Bronchial epithelial cell (primary cell): ENCODE data around the gene TMEM191C. TPM values are rescaled to one million over a fixed set of nuclear protein-coding genes. Genes with fewer than 3 reads are reported as not detected.
A peak's percentile ranks its signal among the peaks of the same experiment; 100 is the strongest.
"Not testable (repeated sequence)": the region's sequence is repeated elsewhere in the genome, so short reads cannot be mapped to it uniquely, and the experiment has no call there.

Experiments used
- DNase-seq: peaks from one replicate; pipeline ENCODE4 v3.0.0-alpha.2; 2010; ENCODE audit warnings: low read depth
- FAIRE-seq: peaks from 2 replicates; lab custom pipeline; 2011; peaks lifted over from hg19 to GRCh38; lab: Jason Lieb, UNC
- H3K27me3 ChIP-seq: 2 replicates; pipeline ENCODE4 v1.5.1; 2011; ENCODE audit warnings: low read length; ENCODE audit not compliant: control insufficient read depth, insufficient read depth
- H3K36me3 ChIP-seq: 2 replicates; pipeline ENCODE4 v1.5.1; 2011; ENCODE audit warnings: low read length; ENCODE audit not compliant: control insufficient read depth, insufficient read depth
- H3K4me3 ChIP-seq: 2 replicates; pipeline ENCODE4 v1.5.1; 2011; ENCODE audit warnings: mild to moderate bottlenecking, low read depth, low read length, control low read depth
- total RNA-seq: library from RNA; depleted of rRNA; stranded (reverse); fragments of >200 nt; gene quantifications from 2 replicates; pipeline ENCODE4 v1.2.1, GENCODE V29; 2014

The TMEM191C gene
- total RNA-seq, result 1.3 TPM in 2 replicates

DNA sequence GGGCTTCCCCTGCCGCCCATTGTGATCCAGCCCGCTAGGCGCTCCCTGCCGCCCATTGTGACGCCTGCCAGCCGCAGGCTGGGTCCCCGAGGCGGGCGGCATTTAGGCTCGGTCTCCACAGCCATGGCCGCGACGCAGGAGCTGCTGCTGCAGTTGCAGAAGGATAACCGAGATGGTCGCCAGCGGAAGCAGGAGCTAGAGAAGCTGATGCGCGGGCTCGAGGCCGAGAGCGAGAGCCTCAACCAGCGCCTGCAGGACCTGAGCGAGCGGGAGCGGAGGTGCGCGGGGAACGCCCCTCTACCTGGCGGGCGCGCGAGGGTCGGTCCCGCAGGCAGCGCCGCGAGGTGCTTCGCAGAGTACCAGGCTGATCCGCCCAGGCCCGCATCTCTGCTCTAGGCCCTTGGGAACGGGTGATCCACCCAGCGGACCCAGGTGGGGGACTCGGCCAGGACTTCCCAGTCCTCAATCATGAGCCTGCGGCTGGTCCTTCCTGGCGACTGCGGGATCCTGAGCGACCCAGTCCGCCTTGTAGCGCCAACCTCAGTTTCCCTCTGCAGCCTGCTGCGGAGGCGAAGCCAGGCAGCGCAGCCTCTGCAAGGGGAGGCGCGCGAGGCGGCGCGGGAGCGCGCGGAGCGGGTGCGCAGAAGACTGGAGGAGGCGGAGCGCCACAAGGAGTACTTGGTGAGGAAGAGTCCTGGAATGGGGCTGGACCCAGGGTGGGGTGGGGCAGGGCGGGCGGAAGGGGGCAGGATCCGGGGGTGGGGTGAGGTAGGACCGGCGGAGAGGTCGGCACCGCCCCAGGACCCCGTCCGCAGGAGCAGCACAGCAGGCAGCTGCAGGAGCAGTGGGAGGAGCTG is at the start of gene TMEM191C:
Gene TMEM191C (plus strand): TSS at position 51 of the 857 bp plus-strand sequence. CDS start 73 bp downstream, at position 124.
- not testable (repeated sequence) for FAIRE-seq
- H3K4me3 ChIP-seq, result peak within 1 kb of the TSS; percentile 26

DNA sequence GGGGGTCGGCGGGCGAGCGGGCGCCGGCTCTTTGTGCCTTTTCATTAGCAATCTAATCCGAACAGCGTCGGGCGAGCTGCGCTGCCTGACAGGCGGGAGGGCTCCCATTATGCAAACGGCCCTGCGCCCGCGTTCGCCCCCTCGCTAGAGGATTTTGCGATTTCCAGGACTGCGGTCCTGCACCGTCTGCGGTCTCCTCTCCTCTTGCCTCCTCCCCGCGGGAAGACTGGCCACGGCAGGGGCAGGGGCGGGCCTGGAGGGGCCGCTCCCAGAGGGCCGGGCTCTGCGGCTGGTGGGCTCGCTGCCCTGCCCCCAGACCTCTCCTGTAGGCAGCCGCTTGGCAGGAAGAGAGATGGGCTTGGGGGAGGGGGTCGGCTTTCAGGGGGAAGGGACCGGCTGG is 49.3 kb upstream of the TMEM191C start:
- not testable (repeated sequence) for H3K4me3 ChIP-seq, DNase-seq

More for the DNA sequence above, at the start of gene TMEM191C:
- H3K27me3 ChIP-seq, DNase-seq, H3K36me3 ChIP-seq: not testable (repeated sequence)

DNA sequence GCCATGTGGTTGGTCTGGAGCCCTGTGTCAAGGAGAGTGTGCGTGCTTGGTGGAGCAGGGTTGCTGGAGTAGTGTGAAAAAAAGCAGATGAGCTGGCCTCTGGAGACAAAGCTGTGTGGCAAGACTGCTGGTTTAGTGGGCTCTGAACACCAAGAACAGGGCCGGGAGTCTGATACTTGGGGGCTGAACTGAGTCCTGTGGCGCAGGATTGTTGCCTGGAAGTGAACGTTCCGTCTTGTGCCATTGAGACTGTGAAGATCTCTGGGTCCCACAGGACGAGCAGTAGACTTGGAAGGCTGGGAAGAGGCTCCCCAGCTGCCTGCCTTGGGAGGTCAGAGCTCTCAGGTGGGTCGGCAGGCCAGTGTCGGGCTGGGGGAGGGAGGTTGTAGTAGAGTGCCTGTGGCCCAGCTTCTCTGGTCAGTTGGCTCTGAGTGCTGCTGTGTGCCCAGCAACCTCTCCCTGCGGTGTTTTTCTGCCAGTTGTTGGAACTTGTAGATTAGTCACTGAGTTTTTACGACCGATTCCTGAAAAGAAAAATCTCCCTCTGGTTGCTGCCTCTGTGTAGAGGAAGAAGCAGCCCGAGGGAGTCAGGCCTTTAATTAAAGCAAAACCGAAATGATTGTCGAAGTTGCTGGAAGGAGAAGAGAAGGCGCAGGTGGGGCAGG is 48.1 kb upstream of the TMEM191C start:
- not testable (repeated sequence) for DNase-seq, H3K36me3 ChIP-seq, H3K27me3 ChIP-seq, H3K4me3 ChIP-seq, FAIRE-seq

More for the DNA sequence above, 49.3 kb upstream of the TMEM191C start:
- not testable (repeated sequence) for H3K27me3 ChIP-seq, FAIRE-seq, H3K36me3 ChIP-seq

DNA sequence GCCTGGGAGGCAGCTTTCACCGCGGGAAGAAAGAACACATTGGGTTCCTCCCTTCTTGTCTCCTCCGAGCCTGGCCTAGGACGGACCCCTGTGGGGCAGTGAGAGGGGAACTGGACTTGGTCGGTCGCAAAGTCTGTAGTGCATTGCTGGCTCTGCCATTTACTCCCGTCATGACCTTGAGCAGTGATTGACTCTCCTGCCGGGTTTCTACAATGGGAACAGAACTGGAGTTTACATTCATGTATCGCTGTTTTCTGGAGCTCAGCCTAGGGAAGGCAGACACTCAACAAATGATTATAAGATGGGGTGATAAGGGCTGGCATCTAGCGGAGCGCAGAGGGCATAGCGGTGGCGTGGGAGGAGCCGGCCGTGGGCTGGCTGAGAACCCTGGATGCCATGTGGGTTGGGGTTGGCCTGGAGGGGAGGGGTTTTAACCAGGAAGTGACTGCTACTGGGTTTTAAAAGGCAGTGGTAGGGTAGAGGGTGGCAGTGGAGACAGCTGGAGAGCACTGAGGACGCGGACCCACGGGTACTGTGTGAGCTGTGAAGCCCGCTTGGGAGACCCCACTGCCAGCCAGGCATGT is 46.9 kb upstream of the TMEM191C start:
- H3K36me3 ChIP-seq, H3K4me3 ChIP-seq, H3K27me3 ChIP-seq, FAIRE-seq, DNase-seq: not testable (repeated sequence)

- H3K4me3 ChIP-seq, H3K27me3 ChIP-seq, DNase-seq, H3K36me3 ChIP-seq, FAIRE-seq: not testable (repeated sequence)
Measured at GRCh38 chr22:21424084-21424709, 43.0 kb upstream of the TMEM191C start.

GRCh38 chr22:21434378-21435233 is 32.6 kb upstream of the TMEM191C start:
- H3K27me3 ChIP-seq, H3K4me3 ChIP-seq, FAIRE-seq, DNase-seq, H3K36me3 ChIP-seq: not testable (repeated sequence)

DNA sequence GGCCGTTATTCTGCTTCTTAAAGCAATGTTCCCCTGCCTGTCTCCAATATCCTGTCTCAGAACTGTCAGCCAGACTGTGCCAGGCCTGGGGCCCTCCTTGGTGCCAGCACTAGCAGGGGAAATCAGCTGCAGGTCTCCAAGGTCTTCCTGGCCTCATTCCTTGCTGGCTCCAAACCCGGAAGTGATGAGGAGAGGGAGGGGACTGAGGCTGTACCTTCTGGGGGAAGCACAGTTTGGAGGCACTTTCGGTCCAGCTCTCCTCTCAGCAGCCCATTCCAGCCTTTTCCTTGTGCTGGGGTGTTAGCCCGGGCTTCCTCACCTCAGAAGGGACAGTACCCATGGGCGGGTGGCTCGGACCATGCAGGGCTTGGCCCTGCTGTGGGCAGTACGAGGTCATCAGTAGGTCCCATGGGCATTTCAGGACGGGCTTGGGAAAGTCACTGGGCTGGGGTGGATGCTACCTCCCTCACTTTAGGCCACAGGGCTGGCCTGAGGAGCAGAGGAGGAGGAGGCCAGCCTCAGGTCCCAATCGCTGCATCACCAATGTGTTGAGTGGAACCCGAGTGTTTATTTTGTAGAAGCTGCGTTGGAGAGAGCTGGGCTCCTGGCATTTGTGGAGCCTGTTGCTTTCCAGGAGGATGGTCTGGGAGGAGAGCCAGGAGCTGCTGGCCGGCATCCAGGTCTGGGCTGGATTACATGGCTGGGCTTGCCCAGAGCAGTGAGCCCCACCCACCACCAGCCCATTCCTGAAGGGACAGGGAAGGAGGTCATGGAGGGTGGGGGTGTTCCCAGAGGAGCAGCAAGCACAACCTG is 31.0 kb upstream of the TMEM191C start:
- not testable (repeated sequence) for FAIRE-seq, H3K36me3 ChIP-seq, H3K27me3 ChIP-seq, H3K4me3 ChIP-seq, DNase-seq

DNA sequence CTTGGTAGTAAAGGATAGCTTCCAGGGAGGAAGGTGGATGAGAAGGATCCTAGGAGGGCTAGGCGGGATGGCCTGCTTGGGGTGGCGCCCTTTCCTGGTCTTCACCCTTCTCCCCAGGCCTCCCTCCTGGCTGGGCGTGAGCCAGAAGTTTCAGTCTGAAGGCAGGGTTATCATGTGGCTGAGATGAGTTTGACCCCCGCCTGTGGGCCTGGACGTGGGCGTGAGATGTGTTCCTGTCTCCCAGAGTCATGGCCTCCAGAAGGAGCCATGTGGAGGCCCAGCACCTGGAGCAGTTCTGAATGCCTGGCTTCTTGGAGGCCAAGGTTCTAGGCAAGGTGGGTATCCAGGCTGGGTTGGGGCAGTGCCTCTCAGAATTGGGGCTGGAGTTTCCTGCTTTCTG is 29.2 kb upstream of the TMEM191C start:
- H3K4me3 ChIP-seq, H3K36me3 ChIP-seq, DNase-seq, FAIRE-seq, H3K27me3 ChIP-seq: not testable (repeated sequence)

DNA sequence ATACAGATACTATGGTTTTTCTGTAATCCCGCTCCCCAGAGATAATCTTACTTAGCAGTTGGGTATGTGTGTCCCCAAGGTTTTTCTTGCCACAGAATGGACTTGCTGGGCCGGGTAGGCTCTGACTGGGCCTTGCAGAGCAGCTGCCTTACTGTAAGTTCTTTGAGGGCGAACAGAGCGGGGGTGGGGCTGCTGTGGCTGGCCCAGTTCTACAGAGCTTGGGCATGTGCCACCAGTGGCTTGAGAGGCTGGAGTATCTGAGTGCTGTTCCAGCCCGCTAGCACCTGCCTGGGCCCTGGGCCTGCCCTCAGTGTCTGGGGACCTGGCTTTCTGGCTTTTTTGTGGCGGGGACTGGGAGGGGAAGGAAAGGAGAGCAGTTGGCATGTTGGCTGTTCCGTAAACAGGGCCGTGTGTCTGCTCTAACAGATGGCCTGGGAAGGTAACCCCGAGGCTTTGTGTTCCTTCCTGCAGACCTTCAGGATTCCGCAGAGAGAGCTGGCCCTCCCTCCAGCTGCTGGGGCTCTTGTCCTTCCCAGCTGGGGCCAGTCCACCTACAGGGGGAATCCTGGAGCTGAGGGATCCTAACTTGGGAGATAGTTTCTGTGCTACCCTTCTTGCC is 27.1 kb upstream of the TMEM191C start:
- not testable (repeated sequence) for H3K36me3 ChIP-seq, H3K27me3 ChIP-seq, FAIRE-seq, DNase-seq, H3K4me3 ChIP-seq

DNA sequence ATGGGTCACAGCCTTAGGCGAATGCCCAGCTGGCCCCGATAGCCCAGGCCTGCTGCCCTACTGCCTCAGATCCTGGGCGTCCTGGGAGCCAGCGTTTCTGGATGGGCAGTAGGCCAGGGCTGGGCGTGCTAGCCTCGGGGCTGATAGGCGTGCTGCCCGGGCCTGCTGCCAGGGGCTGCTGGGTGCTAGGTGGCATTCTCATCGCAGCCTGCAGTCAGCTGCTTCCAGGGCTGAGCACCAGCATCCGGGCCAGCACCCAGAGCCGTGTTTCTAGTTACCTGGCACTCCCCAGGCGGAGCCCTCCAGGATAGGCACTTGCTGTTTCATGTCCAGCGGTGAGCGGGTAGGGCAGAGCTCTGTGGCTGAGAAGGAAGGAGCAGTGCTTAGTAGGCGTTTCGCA is 26.5 kb upstream of the TMEM191C start:
- not testable (repeated sequence) for H3K36me3 ChIP-seq, FAIRE-seq, H3K27me3 ChIP-seq, DNase-seq, H3K4me3 ChIP-seq

- not testable (repeated sequence) for H3K4me3 ChIP-seq, FAIRE-seq, H3K27me3 ChIP-seq, H3K36me3 ChIP-seq, DNase-seq
Measured at GRCh38 chr22:21441170-21441569, 26.0 kb upstream of the TMEM191C start.

DNA sequence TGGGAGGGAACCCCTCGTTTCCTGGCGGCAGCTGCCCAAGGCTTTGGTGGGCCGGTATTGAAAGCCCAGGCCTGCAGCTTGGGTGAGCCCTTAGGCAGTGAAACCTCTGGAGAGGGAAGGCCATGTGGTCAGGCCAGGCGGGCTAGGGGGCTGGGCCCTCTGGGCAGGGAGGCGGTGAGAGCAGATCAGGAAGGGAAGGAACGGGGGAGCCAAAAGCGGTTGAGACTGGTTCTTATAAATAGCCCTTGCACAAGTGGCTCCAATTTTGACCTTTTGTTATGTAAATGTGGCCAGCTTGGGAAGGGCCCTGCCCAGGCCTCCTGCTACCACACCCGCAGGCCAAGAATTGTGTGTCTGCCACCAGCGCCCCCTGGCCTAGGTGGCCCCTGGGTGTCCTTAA is 25.1 kb upstream of the TMEM191C start:
- not testable (repeated sequence) for H3K4me3 ChIP-seq, FAIRE-seq, DNase-seq, H3K27me3 ChIP-seq
- H3K36me3 ChIP-seq, result peaks cover 11% of the 10 kb centered on the region
